Stimulated activated CD4-positive, alpha-beta T cell treated with anti-CD3 and anti-CD28 coated beads, Interleukin-2, amount 100 ng/mL, for 48 hours (primary cell): Measurements from ENCODE around the gene RNF225.
"Not testable (repeated sequence)": the region's sequence is repeated elsewhere in the genome, so short reads cannot be mapped to it uniquely, and the experiment has no call there.

Source experiments
- DNase-seq, 2 donors: peaks; one replicate each; pipeline ENCODE4 v3.0.0-alpha.2; 2020

RNF225 gene

GRCh38 chr19:58395220-58395978, at the start of gene RNF225:
Gene RNF225, plus strand, starts transcription at chr19:58395656. Its CDS starts 434 bp downstream, at chr19:58396090.
- DNase-seq = no peak

- peak; percentile 50 to 68 for DNase-seq
Measured at GRCh38 chr19:58346961-58347929, 48.2 kb upstream of the RNF225 start.

GRCh38 chr19:58348080-58348479, 47.4 kb upstream of the RNF225 start:
- not testable (repeated sequence) for DNase-seq

GRCh38 chr19:58349590-58349989, 45.9 kb upstream of the RNF225 start:
- DNase-seq = no peak

GRCh38 chr19:58350001-58350861, 45.2 kb upstream of the RNF225 start:
- DNase-seq = no peak

- no peak for DNase-seq
Measured at GRCh38 chr19:58350871-58351557, 44.4 kb upstream of the RNF225 start.

- DNase-seq = no peak
Measured at GRCh38 chr19:58351558-58351878, 43.9 kb upstream of the RNF225 start.

GRCh38 chr19:58351990-58352755, 43.3 kb upstream of the RNF225 start:
- no peak for DNase-seq

GRCh38 chr19:58352760-58353671, 42.4 kb upstream of the RNF225 start, which contains the start of gene A1BG:
Gene A1BG, minus strand, starts transcription at chr19:58353492. Its CDS starts 55 bp downstream, at chr19:58353437.
- no peak for DNase-seq

- DNase-seq = no peak
Measured at GRCh38 chr19:58353717-58354477, 41.6 kb upstream of the RNF225 start.

- no peak for DNase-seq
Measured at GRCh38 chr19:58354478-58355030, 40.9 kb upstream of the RNF225 start.

- no peak for DNase-seq
Measured at GRCh38 chr19:58355215-58355796, 40.1 kb upstream of the RNF225 start.

- peak in 1 of 2 donors; percentile 29 for DNase-seq
Measured at GRCh38 chr19:58355908-58356765, 39.3 kb upstream of the RNF225 start.

- DNase-seq = no peak
Measured at GRCh38 chr19:58356766-58357480, 38.5 kb upstream of the RNF225 start.

GRCh38 chr19:58357481-58358145, 37.8 kb upstream of the RNF225 start:
- no peak for DNase-seq

GRCh38 chr19:58361900-58362271, 33.6 kb upstream of the RNF225 start:
- peak; percentile 32 to 42 for DNase-seq
